Islet precursor cell (in vitro differentiated cells): ENCODE data around the gene PLA2G12A.

Experiments
- DNase-seq: peaks from one replicate; pipeline ENCODE4 v3.0.0-alpha.2; 2018

The PLA2G12A gene

GRCh38 chr4:109729718-109730618 lies at the start of gene PLA2G12A:
TSS of gene PLA2G12A (minus strand) at chr4:109730070. CDS start at chr4:109729809, 261 bp downstream.
- peak; percentile 93 for DNase-seq

GRCh38 chr4:109764789-109765402 lies 35.0 kb upstream of the PLA2G12A start:
- no peak for DNase-seq

- DNase-seq, result no peak
Measured at GRCh38 chr4:109764376-109764775, 34.5 kb upstream of the PLA2G12A start.

GRCh38 chr4:109760682-109761081 lies 30.8 kb upstream of the PLA2G12A start:
- no peak for DNase-seq

GRCh38 chr4:109755656-109756055 lies 25.8 kb upstream of the PLA2G12A start:
- no peak for DNase-seq

- DNase-seq, result no peak
Measured at GRCh38 chr4:109754093-109754857, 24.4 kb upstream of the PLA2G12A start.

GRCh38 chr4:109752525-109752924 lies 22.7 kb upstream of the PLA2G12A start:
- no peak for DNase-seq

GRCh38 chr4:109751852-109752251 lies 22.0 kb upstream of the PLA2G12A start:
- no peak for DNase-seq

- DNase-seq, result no peak
Measured at GRCh38 chr4:109750652-109751244, 20.9 kb upstream of the PLA2G12A start.

GRCh38 chr4:109749388-109750082 lies 19.7 kb upstream of the PLA2G12A start:
- DNase-seq, result no peak

GRCh38 chr4:109748114-109748513 lies 18.2 kb upstream of the PLA2G12A start:
- DNase-seq, result no peak

- no peak for DNase-seq
Measured at GRCh38 chr4:109746728-109747127, 16.9 kb upstream of the PLA2G12A start.

GRCh38 chr4:109745830-109746229 lies 16.0 kb upstream of the PLA2G12A start:
- DNase-seq, result no peak

- peak; percentile 61 for DNase-seq
Measured at GRCh38 chr4:109739547-109739946, 9.7 kb upstream of the PLA2G12A start.

- no peak for DNase-seq
Measured at GRCh38 chr4:109738104-109738872, 8.4 kb upstream of the PLA2G12A start.

- no peak for DNase-seq
Measured at GRCh38 chr4:109735566-109736365, 5.9 kb upstream of the PLA2G12A start.

GRCh38 chr4:109733728-109734127 lies 3.9 kb upstream of the PLA2G12A start:
- no peak for DNase-seq

- DNase-seq, result no peak
Measured at GRCh38 chr4:109730619-109731545, 1.0 kb upstream of the PLA2G12A start.

GRCh38 chr4:109729117-109729717 lies 653 bp downstream of the PLA2G12A start:
- no peak for DNase-seq
